SH-SY5Y (cell line): ENCODE measurements around the gene SNPH.

Source experiments
- GATA2 ChIP-seq: IDR thresholded peaks from 2 replicates; pipeline ENCODE4 v1.6.1; 2011; ENCODE audit warnings: mild to moderate bottlenecking, low read depth, low read length
- GATA3 ChIP-seq: IDR thresholded peaks from 2 replicates; pipeline ENCODE4 v1.6.1; 2011; ENCODE audit warnings: low read depth, mild to moderate bottlenecking, low read length, moderate library complexity

DNA sequence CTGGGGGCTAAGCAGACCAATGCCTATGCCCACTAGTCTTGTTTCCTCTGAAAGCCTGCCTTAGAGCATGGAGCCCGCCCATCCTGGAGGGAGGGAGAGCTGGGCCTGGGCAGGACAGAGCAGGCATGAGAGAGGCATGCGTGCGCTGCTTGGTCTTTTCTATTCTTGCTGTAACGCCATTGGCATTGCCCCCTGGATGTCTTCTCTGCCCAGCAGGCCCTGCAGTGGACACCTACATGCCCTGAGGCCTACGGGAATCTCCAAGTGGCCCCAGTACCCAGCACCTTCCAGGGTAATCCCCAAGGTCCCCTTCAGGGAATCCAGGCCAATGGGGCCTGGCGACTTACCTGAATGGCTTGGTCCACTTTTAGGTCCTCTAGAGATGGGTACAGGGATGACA is 53.9 kb downstream of the SNPH start:
- TF ChIP-seq GATA2 = no peak
- TF ChIP-seq GATA3 = no peak
